Stimulated activated naive CD8-positive, alpha-beta T cell treated with anti-CD3 and anti-CD28 coated beads, Interleukin-15, amount 100 ng/mL, for 72 hours (primary cell): ENCODE results near the gene TRABD.

ENCODE experiments used
- ATAC-seq: fragments of 150-1000 bp; cut with Tn5 transposase; 2 replicates; pipeline ENCODE4 v1.10.0; 2021; ENCODE audit warnings: mild to moderate bottlenecking, moderate library complexity
- DNase-seq, 2 donors: peaks; one replicate each; pipeline ENCODE4 v3.0.0; 2021 to 2022
- H3K27ac Mint-ChIP-seq, 2 donors: one replicate each; pipeline ENCODE4 v1.8.0; 2022; ENCODE audit warnings: mild to moderate bottlenecking in 2 of 2, mixed read lengths in 2 of 2, moderate library complexity in 2 of 2
- H3K27me3 Mint-ChIP-seq: one replicate; pipeline ENCODE4 v1.8.0; 2022; ENCODE audit warnings: mixed read lengths
- H3K4me1 Mint-ChIP-seq: one replicate; pipeline ENCODE4 v1.8.0; 2022; ENCODE audit warnings: mild to moderate bottlenecking, mixed read lengths
- H3K4me3 Mint-ChIP-seq, 2 donors: one replicate each; pipeline ENCODE4 v1.8.0; 2022; ENCODE audit warnings: mild to moderate bottlenecking in 2 of 2, mixed read lengths in 2 of 2, moderate library complexity in 1 of 2
- H3K9me3 Mint-ChIP-seq, 2 donors: one replicate each; pipeline ENCODE4 v1.8.0; 2022; ENCODE audit warnings: mixed read lengths in 2 of 2

TRABD gene

GRCh38 chr22:50148166-50148500, 37.6 kb upstream of the TRABD start:
- no peak overlapping the region for H3K4me3 Mint-ChIP-seq
- DNase-seq (no peak), ATAC-seq (no peak)
- peaks cover 9% of the 10 kb centered on the region for H3K4me1 Mint-ChIP-seq
- peaks cover 19% of the 10 kb centered on the region for H3K27me3 Mint-ChIP-seq
- no peak overlapping the region for H3K27ac Mint-ChIP-seq
- no peaks in the 10 kb centered on the region for H3K9me3 Mint-ChIP-seq

- DNase-seq = peak; percentile 70 to 71
- no peak overlapping the region for H3K27ac Mint-ChIP-seq
- ATAC-seq = peak; percentile 93
- peaks cover 16% of the 10 kb centered on the region for H3K27me3 Mint-ChIP-seq
- no peaks in the 10 kb centered on the region for H3K9me3 Mint-ChIP-seq
- no peak overlapping the region for H3K4me3 Mint-ChIP-seq
- H3K4me1 Mint-ChIP-seq = peaks cover 9% of the 10 kb centered on the region
These were observed 36.6 kb upstream of the TRABD start for GRCh38 chr22:50148991-50149721.

- Mint-ChIP-seq H3K27ac (no peak overlapping the region), H3K27me3 (peaks cover 16% of the 10 kb centered on the region), H3K9me3 (no peaks in the 10 kb centered on the region), H3K4me3 (no peak overlapping the region), H3K4me1 (peaks cover 9% of the 10 kb centered on the region)
- DNase-seq = no peak
- no peak for ATAC-seq
These were observed 35.3 kb upstream of the TRABD start for GRCh38 chr22:50150161-50151129.

GRCh38 chr22:50151571-50152537, 33.9 kb upstream of the TRABD start:
- ATAC-seq = no peak
- H3K9me3 Mint-ChIP-seq = no peaks in the 10 kb centered on the region
- H3K27me3 Mint-ChIP-seq = peaks cover 16% of the 10 kb centered on the region
- H3K27ac Mint-ChIP-seq = no peak overlapping the region
- peaks cover 9% of the 10 kb centered on the region for H3K4me1 Mint-ChIP-seq
- DNase-seq = no peak
- no peak overlapping the region for H3K4me3 Mint-ChIP-seq

GRCh38 chr22:50153056-50153755, 32.5 kb upstream of the TRABD start:
- no peak for DNase-seq
- H3K9me3 Mint-ChIP-seq = no peaks in the 10 kb centered on the region
- peak overlapping the region in 1 of 2 donors; percentile 42 for H3K27ac Mint-ChIP-seq
- ATAC-seq = no peak
- peaks cover 16% of the 10 kb centered on the region for H3K27me3 Mint-ChIP-seq
- H3K4me1 Mint-ChIP-seq = peaks cover 9% of the 10 kb centered on the region
- no peak overlapping the region for H3K4me3 Mint-ChIP-seq

GRCh38 chr22:50153756-50154140, 32.0 kb upstream of the TRABD start:
- no peaks in the 10 kb centered on the region for H3K9me3 Mint-ChIP-seq
- DNase-seq (no peak), ATAC-seq (no peak)
- no peak overlapping the region for H3K27ac Mint-ChIP-seq
- H3K4me3 Mint-ChIP-seq = no peak overlapping the region
- H3K4me1 Mint-ChIP-seq = peaks cover 9% of the 10 kb centered on the region
- peaks cover 22% of the 10 kb centered on the region for H3K27me3 Mint-ChIP-seq

GRCh38 chr22:50157709-50158375, 27.9 kb upstream of the TRABD start:
- DNase-seq (no peak), ATAC-seq (no peak)
- no peaks in the 10 kb centered on the region for H3K4me1 Mint-ChIP-seq
- peak overlapping the region in 1 of 2 donors; percentile 27 for H3K27ac Mint-ChIP-seq
- H3K4me3 Mint-ChIP-seq = no peak overlapping the region
- H3K27me3 Mint-ChIP-seq = peaks cover 29% of the 10 kb centered on the region
- no peaks in the 10 kb centered on the region for H3K9me3 Mint-ChIP-seq

- H3K27ac Mint-ChIP-seq = no peak overlapping the region
- H3K9me3 Mint-ChIP-seq = no peaks in the 10 kb centered on the region
- H3K4me3 Mint-ChIP-seq = no peak overlapping the region
- DNase-seq (no peak), ATAC-seq (no peak)
- no peaks in the 10 kb centered on the region for H3K4me1 Mint-ChIP-seq
- peaks cover 32% of the 10 kb centered on the region for H3K27me3 Mint-ChIP-seq
These were observed 24.8 kb upstream of the TRABD start for GRCh38 chr22:50160947-50161346.

GRCh38 chr22:50161508-50162390, 24.0 kb upstream of the TRABD start:
- Mint-ChIP-seq H3K4me3 (no peak overlapping the region), H3K9me3 (no peaks in the 10 kb centered on the region), H3K27ac (no peak overlapping the region), H3K27me3 (peaks cover 32% of the 10 kb centered on the region), H3K4me1 (no peaks in the 10 kb centered on the region)
- ATAC-seq = no peak
- DNase-seq = no peak

GRCh38 chr22:50162391-50162956, 23.2 kb upstream of the TRABD start:
- Mint-ChIP-seq H3K27me3 (peaks cover 35% of the 10 kb centered on the region), H3K9me3 (no peaks in the 10 kb centered on the region), H3K27ac (no peak overlapping the region), H3K4me1 (no peaks in the 10 kb centered on the region), H3K4me3 (no peak overlapping the region)
- DNase-seq (no peak), ATAC-seq (no peak)

GRCh38 chr22:50165436-50166123, 20.1 kb upstream of the TRABD start:
- DNase-seq (no peak), ATAC-seq (no peak)
- Mint-ChIP-seq H3K4me1 (peaks cover 10% of the 10 kb centered on the region), H3K4me3 (no peak overlapping the region), H3K9me3 (no peaks in the 10 kb centered on the region), H3K27ac (no peak overlapping the region), H3K27me3 (peaks cover 42% of the 10 kb centered on the region)

GRCh38 chr22:50167689-50168489, 17.8 kb upstream of the TRABD start:
- Mint-ChIP-seq H3K4me1 (peaks cover 18% of the 10 kb centered on the region), H3K4me3 (no peak overlapping the region), H3K27me3 (peaks cover 51% of the 10 kb centered on the region), H3K9me3 (no peaks in the 10 kb centered on the region), H3K27ac (peak overlapping the region in 1 of 2 donors; percentile 78)
- DNase-seq = no peak
- ATAC-seq = no peak
